Gastrocnemius medialis (tissue), 4 donors: Measurements from ENCODE around the gene ANKRD2. TPM values are rescaled to one million over a fixed set of nuclear protein-coding genes. Genes with fewer than 3 reads are reported as not detected.
A peak's percentile ranks its signal among the peaks of the same experiment; 100 is the strongest.
"Not testable (repeated sequence)": the region's sequence is repeated elsewhere in the genome, so short reads cannot be mapped to it uniquely, and the experiment has no call there.

Source experiments
- ATAC-seq, 2 donors: fragments of 150-250 bp; one replicate each; pipeline ENCODE4 v1.9.1; 2016
- DNase-seq, 2 donors: peaks; one replicate each; pipeline ENCODE4 v3.0.0-alpha.2; 2019
- H3K27ac ChIP-seq, 4 donors: fragments of 200-600 bp; sonication (generic); 1 replicate in 1 of 4; 2 replicates in 3 of 4; pipeline ENCODE4 v1.5.1; 2016 to 2018; ENCODE audit warnings: mild to moderate bottlenecking in 2 of 4, moderate library complexity in 1 of 4
- H3K27me3 ChIP-seq, 3 donors: fragments of 200-600 bp; sonication (generic) in 2 of 3; 1 replicate in 1 of 3; 2 replicates in 2 of 3; pipeline versions ENCODE4 v1.5.1 to v1.6.0; 2016 to 2019; ENCODE audit warnings: mild to moderate bottlenecking in 1 of 3, moderate library complexity in 1 of 3
- H3K36me3 ChIP-seq, 2 donors: fragments of 200-600 bp; sonication (generic) in 1 of 2; one replicate each; pipeline ENCODE4 v1.5.1; 2017 to 2018
- H3K4me1 ChIP-seq, 2 donors: fragments of 200-600 bp; sonication (generic) in 1 of 2; one replicate each; pipeline ENCODE4 v1.5.1; 2016 to 2017; ENCODE audit warnings: mild to moderate bottlenecking in 2 of 2
- H3K4me3 ChIP-seq, 4 donors: fragments of 200-600 bp; sonication (generic) in 3 of 4; 1 replicate in 1 of 4; 2 replicates in 3 of 4; pipeline ENCODE4 v1.5.1; 2016 to 2019; ENCODE audit warnings: mild to moderate bottlenecking in 2 of 4
- H3K9me3 ChIP-seq, 3 donors: fragments of 200-600 bp; sonication (generic) in 2 of 3; 1 replicate in 1 of 3; 2 replicates in 2 of 3; pipeline ENCODE4 v1.5.1; 2016 to 2019
- POLR2A ChIP-seq, 2 donors: fragments of 450-650 bp; IDR thresholded peaks; one replicate each; pipeline ENCODE4 v1.6.1; 2017; ENCODE audit warnings: antibody characterized with exemption in 2 of 2, mild to moderate bottlenecking in 2 of 2, moderate library complexity in 2 of 2
- in situ Hi-C, 4 donors: fragments of 200-750 bp; cut with MboI; loops; one replicate each; pipeline versions ENCODE4 v1.15.0 to v1.8.0; 2017; ENCODE audit warnings: low sequenced_read_pairs in 4 of 4
- intact Hi-C: fragments of 100-400 bp; cut with DNase I; formaldehyde crosslinking; loops from one replicate; pipeline ENCODE4 v1.15.1; 2023; ENCODE audit warnings: low total_unique reads
- total RNA-seq, 4 donors: library from RNA; depleted of rRNA; stranded (reverse); fragments of >200 nt; gene quantifications; one replicate each; pipeline versions ENCODE4 v1.1.0 to v1.2.3, GENCODE V29; 2016
- TF ChIP-seq, protein P1 (sequence below), 5 experiments: fragments of 450-650 bp in 3 of 5; fragments of 200-600 bp in 2 of 5; sonication (generic) in 2 of 5; IDR thresholded peaks in 4 of 5; conservative IDR thresholded peaks in 1 of 5; 1 replicate in 4 of 5; 2 replicates in 1 of 5; pipeline ENCODE4 v1.5.1; 2016 to 2019; ENCODE audit warnings: antibody characterized with exemption in 5 of 5, mild to moderate bottlenecking in 3 of 5, moderate library complexity in 3 of 5

Gene ANKRD2
- total RNA-seq, 4 donors from 2014 or later = 105 to 1,024 (median 853) TPM

DNA sequence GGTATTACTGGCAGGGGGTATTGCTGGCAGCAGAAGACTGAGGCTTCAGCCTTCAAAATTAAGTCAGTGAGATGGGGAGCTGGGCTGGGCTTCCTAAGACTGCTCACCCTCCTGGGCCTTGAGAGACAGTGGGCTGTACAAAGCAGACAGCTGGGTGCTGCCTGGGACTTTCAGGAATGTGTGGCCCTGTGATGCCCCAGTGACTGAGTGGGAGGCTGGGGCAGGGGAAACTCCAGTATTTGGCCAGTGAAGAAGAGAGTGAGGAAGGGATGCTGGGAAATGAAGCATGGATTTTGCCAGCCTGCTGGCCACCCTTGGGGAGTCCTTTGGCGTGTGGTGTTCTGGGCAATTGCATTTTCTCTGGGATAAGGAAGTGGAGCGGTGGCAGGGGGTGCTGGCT lies 442 bp downstream of the ANKRD2 start:
- H3K4me3 ChIP-seq = peak overlapping the region; percentile 28 to 58 (median 35)
- in situ Hi-C loops (loop anchor here (5.0 kb wide), 2 partner anchors 39 to 44 kb away; no protein-coding TSS in a partner anchor), intact Hi-C loops (no loop called here)

DNA sequence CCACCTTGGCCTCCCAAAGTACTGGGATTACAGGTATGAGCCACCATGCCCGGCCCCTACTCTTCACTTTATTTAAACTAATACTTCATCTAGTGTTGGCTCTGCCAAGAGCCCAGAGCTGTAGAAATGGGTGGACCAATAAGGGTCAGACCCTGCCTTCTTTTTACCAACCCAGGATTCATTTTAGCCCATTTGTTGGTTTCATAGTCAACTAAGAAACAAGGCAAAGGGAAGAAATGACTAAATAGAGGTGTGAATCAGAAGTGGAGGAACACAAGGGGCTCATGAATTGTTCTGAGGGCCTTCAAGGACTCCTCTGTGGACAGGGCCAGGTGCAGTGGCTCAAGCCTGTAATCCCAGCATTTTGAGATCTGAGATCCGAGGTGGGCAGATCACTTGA lies 1.1 kb downstream of the ANKRD2 start:
- intact Hi-C loops (loop anchor here (1.0 kb wide), 1 partner anchor 23 kb away; no protein-coding TSS in a partner anchor), in situ Hi-C loops (loop anchor here (5.0 kb wide), 2 partner anchors 39 to 44 kb away; no protein-coding TSS in a partner anchor)
- H3K27ac ChIP-seq = peak overlapping the region; percentile 90 to 92 (median 91)
- no peaks in the 10 kb centered on the region for H3K27me3 ChIP-seq
- peak overlapping the region in 2 of 4 donors; percentile 35 to 58 for H3K4me3 ChIP-seq
- DNase-seq = no peak
- peaks cover 61 to 65% of the 10 kb centered on the region in 2 donors for H3K4me1 ChIP-seq
- ATAC-seq = no peak
- TF ChIP-seq POLR2A (IDR thresholded peaks at IDR 0.05) = no peak
- TF ChIP-seq, protein P1, sequence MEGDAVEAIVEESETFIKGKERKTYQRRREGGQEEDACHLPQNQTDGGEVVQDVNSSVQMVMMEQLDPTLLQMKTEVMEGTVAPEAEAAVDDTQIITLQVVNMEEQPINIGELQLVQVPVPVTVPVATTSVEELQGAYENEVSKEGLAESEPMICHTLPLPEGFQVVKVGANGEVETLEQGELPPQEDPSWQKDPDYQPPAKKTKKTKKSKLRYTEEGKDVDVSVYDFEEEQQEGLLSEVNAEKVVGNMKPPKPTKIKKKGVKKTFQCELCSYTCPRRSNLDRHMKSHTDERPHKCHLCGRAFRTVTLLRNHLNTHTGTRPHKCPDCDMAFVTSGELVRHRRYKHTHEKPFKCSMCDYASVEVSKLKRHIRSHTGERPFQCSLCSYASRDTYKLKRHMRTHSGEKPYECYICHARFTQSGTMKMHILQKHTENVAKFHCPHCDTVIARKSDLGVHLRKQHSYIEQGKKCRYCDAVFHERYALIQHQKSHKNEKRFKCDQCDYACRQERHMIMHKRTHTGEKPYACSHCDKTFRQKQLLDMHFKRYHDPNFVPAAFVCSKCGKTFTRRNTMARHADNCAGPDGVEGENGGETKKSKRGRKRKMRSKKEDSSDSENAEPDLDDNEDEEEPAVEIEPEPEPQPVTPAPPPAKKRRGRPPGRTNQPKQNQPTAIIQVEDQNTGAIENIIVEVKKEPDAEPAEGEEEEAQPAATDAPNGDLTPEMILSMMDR (IDR thresholded peaks at IDR 0.05 in 4 of 5, conservative IDR thresholded peaks at IDR 0.05 in 1 of 5) = no peak
- H3K9me3 ChIP-seq = no peaks in the 10 kb centered on the region
- H3K36me3 ChIP-seq = peaks cover 0 to 25% of the 10 kb centered on the region in 2 donors

More for the DNA sequence above, 442 bp downstream of the ANKRD2 start:
- no peak for DNase-seq
- TF ChIP-seq POLR2A (IDR thresholded peaks at IDR 0.05) = no peak
- TF ChIP-seq, protein P1 (IDR thresholded peaks at IDR 0.05 in 4 of 5, conservative IDR thresholded peaks at IDR 0.05 in 1 of 5) = no peak
- Histone ChIP-seq H3K36me3 (peaks cover 0 to 22% of the 10 kb centered on the region in 2 donors), H3K27me3 (no peaks in the 10 kb centered on the region), H3K9me3 (no peaks in the 10 kb centered on the region), H3K27ac (peak overlapping the region; percentile 90 to 92 (median 91)), H3K4me1 (peaks cover 61 to 65% of the 10 kb centered on the region in 2 donors)
- ATAC-seq = no peak

DNA sequence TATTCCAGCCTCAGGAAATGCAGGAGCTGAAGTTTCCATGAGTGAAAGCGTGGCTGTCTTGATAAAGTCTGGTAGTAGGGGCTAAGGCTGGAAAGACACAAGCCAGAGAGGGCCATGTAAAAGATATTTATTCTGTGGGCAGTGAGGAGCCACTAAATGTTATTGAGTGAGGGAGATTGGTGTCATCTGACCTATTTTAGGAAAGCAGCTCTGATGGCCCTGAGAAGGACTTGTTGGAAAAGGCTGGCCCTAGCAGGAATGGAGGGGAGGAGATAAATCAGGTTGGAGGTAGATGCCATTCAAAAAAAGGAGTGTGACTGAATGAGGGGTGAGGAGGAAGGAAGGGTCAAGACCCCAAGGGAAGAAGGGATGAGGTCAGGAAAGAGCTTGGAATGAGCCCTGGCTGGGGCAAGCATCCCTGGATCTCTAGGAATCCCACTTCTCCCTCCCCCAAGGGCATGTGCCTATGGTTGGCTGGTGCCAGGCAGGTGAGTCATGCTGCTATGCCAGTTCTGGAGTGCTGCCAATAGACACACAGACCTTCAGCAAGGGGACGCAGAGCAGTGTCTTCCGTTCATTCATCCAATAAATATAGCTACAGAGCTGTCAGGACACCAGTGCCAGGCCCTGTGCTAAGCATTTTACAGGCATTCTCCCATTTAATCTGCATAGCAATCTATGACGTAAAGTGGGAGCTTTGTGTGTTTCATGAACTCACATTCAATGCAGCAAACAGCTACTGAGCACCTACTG lies 2.0 kb downstream of the ANKRD2 start:
- Histone ChIP-seq H3K9me3 (no peaks in the 10 kb centered on the region), H3K4me1 (peaks cover 58 to 61% of the 10 kb centered on the region in 2 donors), H3K36me3 (peaks cover 0 to 21% of the 10 kb centered on the region in 2 donors), H3K27ac (peak overlapping the region; percentile 90 to 92 (median 91)), H3K27me3 (no peaks in the 10 kb centered on the region), H3K4me3 (peak overlapping the region in 2 of 4 donors; percentile 35 to 58)
- intact Hi-C loops (loop anchor here (1.0 kb wide), 1 partner anchor 22 kb away; no protein-coding TSS in a partner anchor), in situ Hi-C loops (loop anchor here (5.0 kb wide), 2 partner anchors 38 to 43 kb away; no protein-coding TSS in a partner anchor)
- ATAC-seq (peak; percentile 74 to 84), DNase-seq (peak; percentile 86 to 95)
- TF ChIP-seq, protein P1 (IDR thresholded peaks at IDR 0.05 in 4 of 5, conservative IDR thresholded peaks at IDR 0.05 in 1 of 5) = no peak
- TF ChIP-seq POLR2A (IDR thresholded peaks at IDR 0.05) = no peak

DNA sequence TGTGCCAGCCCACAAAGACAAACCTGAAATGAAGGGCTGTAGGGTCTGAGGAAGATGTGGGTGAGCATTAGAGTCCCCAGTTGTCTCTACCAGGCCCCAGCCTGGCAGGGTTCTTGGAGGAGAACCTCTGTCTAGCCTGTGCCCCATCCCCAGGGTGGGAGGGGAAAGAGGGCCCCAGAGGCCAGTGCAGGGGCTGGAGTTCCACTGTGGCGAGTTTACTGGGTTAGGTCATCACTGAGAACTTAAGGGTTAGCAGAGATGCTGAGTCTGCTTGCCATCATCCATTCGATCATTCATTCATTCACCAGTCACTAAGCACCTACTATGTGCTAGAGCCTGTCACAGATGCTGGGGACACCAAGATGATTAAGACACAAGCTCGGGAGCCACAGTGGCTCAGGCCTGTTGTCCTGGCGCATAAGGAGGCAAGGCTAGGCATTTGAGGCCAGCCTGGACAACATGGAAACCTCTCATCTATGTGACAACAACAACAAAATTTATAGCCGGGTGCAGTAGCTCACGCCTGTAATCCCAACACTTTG lies 2.6 kb downstream of the ANKRD2 start:
- H3K4me3 ChIP-seq = no peak overlapping the region
- H3K36me3 ChIP-seq = peaks cover 0 to 21% of the 10 kb centered on the region in 2 donors
- DNase-seq (no peak), ATAC-seq (peak in 1 of 2 donors; percentile 0)
- H3K9me3 ChIP-seq = no peaks in the 10 kb centered on the region
- in situ Hi-C loops = no loop called here
- no peaks in the 10 kb centered on the region for H3K27me3 ChIP-seq
- no peak for TF ChIP-seq POLR2A (IDR thresholded peaks at IDR 0.05)
- TF ChIP-seq, protein P1 (IDR thresholded peaks at IDR 0.05 in 4 of 5, conservative IDR thresholded peaks at IDR 0.05 in 1 of 5) = no peak
- H3K27ac ChIP-seq = peak overlapping the region; percentile 90 to 92 (median 91)
- intact Hi-C loops = no loop called here
- peaks cover 53 to 55% of the 10 kb centered on the region in 2 donors for H3K4me1 ChIP-seq

DNA sequence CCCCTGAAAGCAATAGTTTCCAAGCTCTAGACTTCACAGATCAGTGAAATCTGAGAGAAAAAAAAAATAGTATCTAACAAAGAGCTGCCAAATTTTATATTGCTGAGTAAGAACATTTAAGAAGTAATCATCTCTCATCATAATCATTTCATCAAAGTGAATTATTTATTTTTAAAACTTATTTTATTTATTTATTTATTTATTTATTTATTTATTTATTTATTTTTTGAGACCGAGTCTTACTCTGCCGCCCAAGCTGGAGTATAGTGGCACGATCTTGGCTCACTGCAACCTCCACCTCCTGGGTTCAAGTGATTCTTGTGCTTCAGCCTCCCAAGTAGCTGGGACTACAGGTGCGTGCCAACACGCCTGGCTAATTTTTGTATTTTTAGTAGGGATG lies 3.9 kb downstream of the ANKRD2 start:
- Histone ChIP-seq H3K4me1 (peaks cover 41 to 42% of the 10 kb centered on the region in 2 donors), H3K27ac (peak overlapping the region; percentile 90 to 92 (median 91)), H3K36me3 (peaks cover 0 to 21% of the 10 kb centered on the region in 2 donors)
- H3K27me3 ChIP-seq, DNase-seq, in situ Hi-C loops, ATAC-seq, intact Hi-C loops, H3K4me3 ChIP-seq, H3K9me3 ChIP-seq: not testable (repeated sequence)
